HG03135 (cell line): ENCODE data around the gene FAM168A.
"Not testable (repeated sequence)": the region's sequence is repeated elsewhere in the genome, so short reads cannot be mapped to it uniquely, and the experiment has no call there.

Source experiments
- ATAC-seq: cut with Tn5 transposase; IDR thresholded peaks from one replicate; pipeline ENCODE4 v1.9.1; 2021; ENCODE audit warnings: mild to moderate bottlenecking, moderate library complexity; ENCODE audit not compliant: unreplicated experiment

The FAM168A gene

GRCh38 chr11:73436859-73437258 is 161.1 kb downstream of the FAM168A start:
- not testable (repeated sequence) for ATAC-seq

GRCh38 chr11:73431396-73431795 is 166.5 kb downstream of the FAM168A start:
- no peak for ATAC-seq

DNA sequence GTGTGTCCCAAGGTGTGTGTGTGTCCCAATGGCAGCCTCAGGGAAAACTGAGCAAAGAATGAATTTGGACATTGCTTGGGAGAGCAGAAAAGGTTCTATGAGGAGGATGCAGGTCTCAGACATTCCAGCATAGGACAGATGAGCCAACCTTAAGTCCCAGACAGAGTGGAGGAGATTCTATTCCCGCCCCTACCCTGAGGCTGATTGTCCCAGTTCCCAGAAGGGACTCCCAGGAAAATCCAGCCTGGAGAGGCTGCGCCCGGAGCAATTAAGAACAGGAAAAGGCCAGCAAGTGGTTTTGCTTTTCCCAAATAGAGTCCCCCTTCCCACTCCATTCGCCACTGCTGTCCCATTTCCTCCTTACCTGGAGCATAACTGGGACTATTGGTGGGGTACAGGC is 167.6 kb downstream of the FAM168A start:
- no peak for ATAC-seq

GRCh38 chr11:73429121-73429750 is 168.7 kb downstream of the FAM168A start:
- no peak for ATAC-seq

DNA sequence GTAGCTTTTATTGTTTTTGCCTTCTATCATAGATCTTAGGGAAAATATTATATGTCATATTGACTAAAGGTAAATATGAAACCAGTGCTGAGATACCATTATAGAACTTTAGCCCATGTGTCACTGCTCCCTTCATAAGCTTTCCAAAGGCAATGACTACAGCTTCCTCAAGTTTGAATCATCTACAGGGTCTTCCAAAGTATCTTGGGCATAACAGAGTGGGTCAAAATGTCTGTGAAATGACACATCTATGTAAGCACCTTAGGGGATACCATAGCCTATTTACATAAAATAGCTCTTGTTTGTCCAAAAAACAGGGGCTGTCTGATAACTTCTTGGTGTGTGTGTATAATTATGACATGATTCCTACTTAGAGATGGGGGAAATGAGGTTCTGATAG is 169.2 kb downstream of the FAM168A start:
- ATAC-seq, result no peak

DNA sequence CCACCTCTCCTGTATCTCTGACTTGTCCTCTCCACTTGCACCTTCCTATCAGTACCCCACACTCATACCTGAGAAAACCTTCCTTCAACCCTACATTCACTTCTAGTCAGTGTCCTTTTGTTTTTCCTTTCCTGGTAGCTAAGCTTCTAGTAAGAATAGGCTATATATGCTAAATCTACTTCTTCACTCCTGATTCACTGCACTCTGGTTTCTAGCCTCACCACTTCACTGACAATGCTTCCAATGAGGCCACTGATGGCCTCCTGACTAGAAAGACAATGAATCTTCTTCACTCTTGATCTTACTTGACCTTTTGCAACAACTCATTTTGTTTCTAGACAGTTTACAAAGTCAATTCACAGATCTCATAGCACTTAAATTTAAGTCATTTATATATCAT is 169.7 kb downstream of the FAM168A start:
- no peak for ATAC-seq

DNA sequence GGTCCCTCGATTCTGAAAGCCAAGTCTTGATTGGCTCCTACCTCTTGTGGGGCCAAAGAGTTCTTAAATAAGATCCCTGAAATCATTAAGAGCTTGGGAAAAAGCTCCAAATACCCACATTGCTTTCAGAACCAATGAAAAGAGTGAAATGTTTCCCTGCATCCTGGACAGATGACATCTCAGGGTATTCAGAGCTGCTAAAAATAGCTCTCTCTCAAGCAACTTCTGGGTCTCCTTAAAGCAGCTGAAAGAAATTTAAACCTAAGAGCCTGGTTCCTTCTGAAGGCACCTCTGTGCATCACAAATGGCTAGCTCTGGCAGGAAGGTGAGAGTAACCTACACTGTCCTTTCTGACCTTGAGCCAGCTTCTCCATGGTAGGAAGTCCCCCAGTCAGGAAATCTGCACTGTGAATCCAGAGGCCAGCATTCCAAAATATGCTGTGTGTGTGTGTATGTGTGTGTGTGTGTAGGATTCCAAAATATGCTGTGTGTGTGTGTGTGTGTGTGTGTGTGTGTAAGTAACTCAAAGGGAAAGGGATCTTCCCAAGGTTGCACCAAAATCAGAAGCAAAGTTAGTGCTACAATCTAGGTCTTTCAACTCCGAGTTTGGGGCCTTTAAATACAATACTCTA is 171.6 kb downstream of the FAM168A start:
- no peak for ATAC-seq

GRCh38 chr11:73425108-73425507 is 172.8 kb downstream of the FAM168A start:
- no peak for ATAC-seq

DNA sequence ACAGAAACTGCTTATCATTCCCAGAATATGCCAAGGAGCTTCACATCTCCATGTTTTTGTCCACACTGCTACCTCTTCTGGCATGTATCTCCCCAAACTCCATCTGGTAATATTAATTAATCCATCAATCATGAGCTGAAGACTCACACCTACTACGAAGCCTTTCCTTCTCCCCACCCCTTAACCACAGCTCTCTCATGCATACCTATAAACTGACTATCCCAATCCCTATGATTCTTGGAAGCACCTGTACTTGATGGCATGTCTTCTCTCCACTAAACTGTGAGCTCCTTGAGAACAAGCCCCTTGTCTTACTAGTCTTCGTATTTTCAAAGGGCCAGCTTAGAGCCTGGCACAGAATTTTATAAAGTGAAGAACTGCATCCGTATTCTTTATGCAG is 174.4 kb downstream of the FAM168A start:
- no peak for ATAC-seq

- no peak for ATAC-seq
Measured at GRCh38 chr11:73422886-73423285, 175.0 kb downstream of the FAM168A start.

DNA sequence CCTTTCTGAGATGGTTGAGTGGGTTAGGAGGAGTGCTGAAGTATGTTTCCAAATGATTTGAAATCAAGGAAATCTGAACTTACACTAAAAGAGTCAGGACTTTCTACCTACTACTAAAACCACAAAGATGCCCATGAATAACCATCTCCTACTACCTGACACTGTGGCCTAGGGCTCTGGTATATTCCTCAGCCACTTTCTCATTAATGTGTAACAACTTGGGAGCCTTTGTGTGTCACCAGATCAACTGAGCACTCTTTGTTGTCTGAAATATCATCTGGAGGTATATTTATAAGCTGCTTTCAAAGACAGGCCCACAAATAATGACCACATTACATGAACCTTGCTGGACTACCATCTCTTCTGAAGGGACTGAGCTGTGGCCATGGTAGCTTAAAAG is 177.8 kb downstream of the FAM168A start:
- ATAC-seq, result no peak

GRCh38 chr11:73416786-73417185 is 181.1 kb downstream of the FAM168A start:
- ATAC-seq, result no peak

- no peak for ATAC-seq
Measured at GRCh38 chr11:73415854-73416615, 181.9 kb downstream of the FAM168A start.

GRCh38 chr11:73414977-73415651 is 182.8 kb downstream of the FAM168A start:
- no peak for ATAC-seq

- no peak for ATAC-seq
Measured at GRCh38 chr11:73413256-73413655, 184.7 kb downstream of the FAM168A start.

GRCh38 chr11:73412308-73412707 is 185.6 kb downstream of the FAM168A start:
- no peak for ATAC-seq

- ATAC-seq, result no peak
Measured at GRCh38 chr11:73411031-73411430, 186.9 kb downstream of the FAM168A start.

DNA sequence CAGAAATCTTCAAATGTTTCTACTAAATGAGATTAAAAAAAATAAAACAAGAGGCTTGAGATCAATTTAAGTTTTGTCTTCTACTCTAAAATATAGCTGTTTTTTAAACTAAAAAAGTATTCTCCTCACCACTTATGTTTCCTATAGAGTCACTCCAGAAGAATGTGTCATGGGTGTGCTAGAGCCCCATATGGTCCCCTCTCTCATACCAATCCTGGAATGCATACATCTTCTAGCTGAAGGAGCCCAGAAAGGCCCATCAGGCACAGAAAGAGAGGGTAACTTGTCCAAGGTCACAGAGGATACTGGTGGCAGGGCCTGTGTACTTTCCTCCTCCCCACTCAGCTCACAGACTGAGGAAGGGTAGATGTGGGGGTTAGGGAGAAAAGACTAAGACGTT is 187.3 kb downstream of the FAM168A start:
- no peak for ATAC-seq

DNA sequence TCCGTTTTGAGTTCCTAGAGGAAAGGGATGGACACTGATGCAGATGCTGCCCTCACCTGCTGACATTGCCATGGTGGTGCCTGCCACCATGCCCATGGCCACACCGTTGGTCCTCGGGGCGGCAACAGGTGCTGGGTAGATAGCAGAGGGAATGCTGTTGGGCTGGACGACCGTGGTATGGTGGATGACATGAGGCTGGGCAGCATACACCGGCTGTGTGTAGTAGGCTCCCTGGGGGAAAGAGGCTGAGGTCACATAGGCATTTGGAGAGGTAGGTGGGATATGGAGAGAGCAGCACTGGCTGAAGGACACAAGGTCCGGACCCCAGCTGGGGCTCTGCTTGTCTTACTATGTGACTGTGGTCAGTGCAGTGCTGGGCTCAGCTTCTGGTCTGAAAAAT is 188.5 kb downstream of the FAM168A start:
- no peak for ATAC-seq

DNA sequence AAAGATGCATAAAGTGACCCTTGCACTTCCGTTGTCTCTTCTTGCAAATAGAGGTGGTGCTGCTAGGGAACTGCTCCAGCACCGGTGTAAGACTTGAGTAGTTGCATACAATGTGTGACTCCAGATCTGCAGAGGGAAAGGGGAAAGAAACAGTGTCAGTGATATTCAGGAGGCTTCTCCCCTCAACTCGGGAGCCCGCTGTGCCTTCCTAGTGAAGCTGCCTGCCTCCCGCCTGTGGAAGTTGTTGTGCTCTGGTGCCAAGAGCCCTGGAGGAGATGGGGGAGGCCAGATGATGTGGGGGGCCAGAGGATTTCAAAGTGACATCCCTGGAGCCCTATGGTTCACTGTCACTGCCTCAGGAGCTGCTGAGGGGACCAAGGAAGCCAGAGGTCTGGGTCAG is 191.3 kb downstream of the FAM168A start:
- ATAC-seq, result no peak

DNA sequence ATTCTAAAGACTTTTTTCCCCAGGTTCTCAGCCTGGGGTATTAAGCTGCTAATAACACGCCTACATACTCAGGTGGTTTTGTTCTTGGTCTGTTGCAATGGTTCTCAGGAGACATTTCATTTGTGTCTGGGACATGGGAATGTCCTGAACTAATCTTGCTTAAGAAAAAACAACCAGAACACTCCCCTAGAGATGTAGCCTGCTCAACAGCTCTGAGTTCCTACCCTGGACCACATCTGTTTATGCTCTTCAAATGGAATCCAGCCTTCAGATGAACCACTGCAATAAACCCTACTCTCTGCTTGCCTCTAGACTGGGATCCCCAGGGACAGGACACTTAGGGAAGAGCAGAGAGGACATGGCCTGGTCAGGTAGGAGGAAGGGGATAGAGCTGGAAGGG is 191.8 kb downstream of the FAM168A start:
- ATAC-seq, result no peak

DNA sequence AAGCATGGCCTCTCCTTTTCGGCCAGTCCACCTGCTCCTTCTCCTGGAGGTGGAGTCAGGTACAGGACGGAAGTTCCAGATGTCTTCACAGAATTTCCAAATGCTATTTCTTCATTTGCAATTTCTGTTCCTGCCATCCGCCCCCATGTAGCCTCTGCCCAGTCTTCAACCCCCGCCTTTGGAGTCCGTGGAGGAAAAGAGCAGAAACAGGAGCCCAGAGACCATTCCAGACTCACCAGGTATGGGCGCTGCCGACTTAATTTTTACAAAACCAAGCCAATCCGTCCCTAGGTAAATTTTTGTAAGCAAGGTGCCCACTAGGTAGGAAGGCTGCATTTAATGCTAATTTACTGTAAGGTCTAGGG is 192.8 kb downstream of the FAM168A start:
- ATAC-seq, result no peak
